ENCODE measurements around the gene PACSIN2. TPM values are rescaled to one million over a fixed set of nuclear protein-coding genes. Genes with fewer than 3 reads are reported as not detected.

The PACSIN2 gene
- total RNA-seq, 1 donor from 2014 or later, result 46.2 TPM

DNA sequence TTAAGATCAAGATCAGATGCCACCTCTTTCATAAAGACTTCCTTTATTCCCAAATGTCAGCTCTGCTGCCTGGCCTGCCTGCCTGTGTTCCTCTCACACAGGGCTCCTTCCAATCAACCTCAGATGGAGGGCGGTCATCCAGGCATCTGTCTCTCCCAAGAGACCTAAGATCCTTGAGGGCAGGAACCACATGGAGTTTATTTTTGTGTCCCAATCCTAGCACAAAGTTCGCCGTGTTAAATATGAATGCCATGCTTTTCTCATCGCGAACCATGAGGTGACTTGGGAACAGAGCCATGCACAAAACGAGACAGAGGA is 85.2 kb downstream of the PACSIN2 start:
- H3K27ac ChIP-seq, result peak overlapping the region; percentile 85
- H3K9me3 ChIP-seq, result no peaks in the 10 kb centered on the region
- no peak for TF ChIP-seq POLR2AphosphoS5 (IDR thresholded peaks at IDR 0.05; ENCODE audit: insufficient read depth in 1 of 2, low read depth in 1 of 2)
- TF ChIP-seq POLR2A (IDR thresholded peaks at IDR 0.05), result no peak
- TF ChIP-seq, protein P1, sequence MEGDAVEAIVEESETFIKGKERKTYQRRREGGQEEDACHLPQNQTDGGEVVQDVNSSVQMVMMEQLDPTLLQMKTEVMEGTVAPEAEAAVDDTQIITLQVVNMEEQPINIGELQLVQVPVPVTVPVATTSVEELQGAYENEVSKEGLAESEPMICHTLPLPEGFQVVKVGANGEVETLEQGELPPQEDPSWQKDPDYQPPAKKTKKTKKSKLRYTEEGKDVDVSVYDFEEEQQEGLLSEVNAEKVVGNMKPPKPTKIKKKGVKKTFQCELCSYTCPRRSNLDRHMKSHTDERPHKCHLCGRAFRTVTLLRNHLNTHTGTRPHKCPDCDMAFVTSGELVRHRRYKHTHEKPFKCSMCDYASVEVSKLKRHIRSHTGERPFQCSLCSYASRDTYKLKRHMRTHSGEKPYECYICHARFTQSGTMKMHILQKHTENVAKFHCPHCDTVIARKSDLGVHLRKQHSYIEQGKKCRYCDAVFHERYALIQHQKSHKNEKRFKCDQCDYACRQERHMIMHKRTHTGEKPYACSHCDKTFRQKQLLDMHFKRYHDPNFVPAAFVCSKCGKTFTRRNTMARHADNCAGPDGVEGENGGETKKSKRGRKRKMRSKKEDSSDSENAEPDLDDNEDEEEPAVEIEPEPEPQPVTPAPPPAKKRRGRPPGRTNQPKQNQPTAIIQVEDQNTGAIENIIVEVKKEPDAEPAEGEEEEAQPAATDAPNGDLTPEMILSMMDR (IDR thresholded peaks at IDR 0.05), result no peak
- H3K4me1 ChIP-seq, result peaks cover 82% of the 10 kb centered on the region
- no peaks in the 10 kb centered on the region for H3K27me3 ChIP-seq
- no peaks in the 10 kb centered on the region for H3K36me3 ChIP-seq
- no peak overlapping the region for H3K4me3 ChIP-seq
- intact Hi-C loops (cut with DNase I), result loop anchor here (10.0 kb wide), 1 partner anchor 65 kb away; no protein-coding TSS in a partner anchor
- no peak for DNase-seq (ENCODE audit: extremely low spot score in 2 of 2)

DNA sequence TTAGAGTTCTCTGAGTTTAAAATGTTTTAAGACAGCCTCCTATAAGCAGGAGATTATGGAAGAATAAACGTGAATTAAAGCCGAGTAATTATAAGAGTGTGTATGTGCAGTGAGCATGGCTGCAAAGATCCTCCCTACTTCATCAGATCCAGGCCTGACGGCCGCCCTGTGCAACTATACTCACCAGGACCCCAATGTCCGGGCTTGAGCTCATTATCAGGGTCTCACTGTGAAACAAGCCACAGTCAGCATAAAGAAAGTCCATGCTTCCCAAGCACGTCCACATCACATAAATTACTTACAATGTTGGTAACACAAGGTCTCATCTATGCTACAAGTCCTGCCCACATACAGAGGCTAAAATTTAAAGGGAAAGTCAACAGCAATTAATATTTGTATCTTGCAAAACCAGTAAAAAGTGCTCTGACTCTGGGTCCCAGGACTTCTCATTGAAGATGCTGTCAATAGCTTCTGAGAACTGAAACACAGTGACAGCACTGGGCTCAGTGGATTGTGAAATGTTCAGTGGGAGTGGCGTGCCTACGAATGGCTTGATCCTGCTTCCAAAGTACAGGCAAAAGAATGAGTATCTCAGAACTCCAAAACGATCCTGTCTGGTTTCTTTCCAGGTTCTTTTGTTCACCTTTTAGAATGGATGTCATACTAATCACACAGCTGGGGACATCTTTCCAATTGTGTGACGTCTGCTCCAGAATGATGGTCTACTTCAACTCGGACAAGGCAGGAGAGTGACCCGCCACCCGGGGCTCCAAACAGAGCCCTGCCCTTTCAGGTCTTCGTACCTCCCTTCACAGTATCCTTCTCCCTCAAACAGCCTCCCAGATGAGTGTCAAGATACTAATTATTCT is 85.7 kb downstream of the PACSIN2 start:
- intact Hi-C loops (cut with DNase I), result no loop called here
- Histone ChIP-seq H3K4me3 (no peak overlapping the region), H3K4me1 (peaks cover 76% of the 10 kb centered on the region), H3K27ac (peak overlapping the region; percentile 85), H3K9me3 (no peaks in the 10 kb centered on the region), H3K36me3 (no peaks in the 10 kb centered on the region), H3K27me3 (no peaks in the 10 kb centered on the region)
- DNase-seq (ENCODE audit: extremely low spot score in 2 of 2), result no peak
- no peak for TF ChIP-seq POLR2A (IDR thresholded peaks at IDR 0.05)
- TF ChIP-seq POLR2AphosphoS5 (IDR thresholded peaks at IDR 0.05; ENCODE audit: insufficient read depth in 1 of 2, low read depth in 1 of 2), result no peak
- TF ChIP-seq, protein P1 (IDR thresholded peaks at IDR 0.05), result no peak

DNA sequence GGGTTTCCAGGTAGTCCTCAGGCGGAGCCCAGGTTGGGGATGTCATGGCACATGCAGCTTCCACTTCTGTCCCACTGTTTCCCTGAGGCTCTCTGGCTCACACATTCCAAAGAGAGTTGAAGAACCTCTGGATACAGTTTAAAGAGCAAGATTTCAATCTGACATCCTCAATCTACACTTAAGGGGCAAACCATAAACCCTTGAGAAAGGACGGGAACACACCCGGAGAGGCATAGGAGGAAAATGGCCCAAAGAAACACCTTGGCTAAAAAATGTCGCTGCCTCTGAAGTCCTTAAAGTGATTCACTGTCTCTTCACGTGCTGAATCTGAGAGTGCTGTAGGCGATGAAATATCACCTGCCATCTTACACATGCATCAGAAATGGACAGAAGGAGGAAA is 87.0 kb downstream of the PACSIN2 start:
- intact Hi-C loops (cut with DNase I), result no loop called here

DNA sequence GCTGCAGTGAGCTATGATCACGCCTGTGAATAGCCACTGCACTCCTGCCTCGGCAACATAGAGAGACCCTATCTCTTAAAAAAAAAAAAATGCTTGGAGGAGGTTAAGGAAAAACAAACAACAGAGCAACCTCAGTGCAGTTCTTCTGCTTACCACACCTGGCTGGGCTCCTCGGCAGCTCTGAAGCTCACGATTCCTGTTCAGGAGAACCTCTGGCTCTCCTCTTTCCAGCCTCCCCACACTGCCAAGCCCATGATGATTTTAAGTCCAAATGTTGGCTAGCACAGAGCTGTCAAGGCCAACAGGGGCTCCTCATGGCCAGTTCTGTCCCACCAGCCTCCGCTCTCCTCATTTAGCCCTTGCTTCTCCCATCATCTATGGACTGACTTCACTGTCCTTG is 88.2 kb downstream of the PACSIN2 start:
- H3K36me3 ChIP-seq, result no peaks in the 10 kb centered on the region
- H3K4me1 ChIP-seq, result peaks cover 66% of the 10 kb centered on the region
- TF ChIP-seq, protein P1 (IDR thresholded peaks at IDR 0.05), result no peak
- TF ChIP-seq POLR2A (IDR thresholded peaks at IDR 0.05), result no peak
- no peak for TF ChIP-seq POLR2AphosphoS5 (IDR thresholded peaks at IDR 0.05; ENCODE audit: insufficient read depth in 1 of 2, low read depth in 1 of 2)
- H3K27me3 ChIP-seq, result no peaks in the 10 kb centered on the region
- H3K4me3 ChIP-seq, result no peak overlapping the region
- no peaks in the 10 kb centered on the region for H3K9me3 ChIP-seq
- no peak for DNase-seq (ENCODE audit: extremely low spot score in 2 of 2)
- no peak overlapping the region for H3K27ac ChIP-seq
- intact Hi-C loops (cut with DNase I), result no loop called here

More for the DNA sequence above, 87.0 kb downstream of the PACSIN2 start:
- Histone ChIP-seq H3K36me3 (no peaks in the 10 kb centered on the region), H3K4me1 (peaks cover 66% of the 10 kb centered on the region), H3K9me3 (no peaks in the 10 kb centered on the region), H3K27me3 (no peaks in the 10 kb centered on the region), H3K27ac (peak overlapping the region; percentile 3), H3K4me3 (no peak overlapping the region)
- DNase-seq (ENCODE audit: extremely low spot score in 2 of 2), result no peak
- TF ChIP-seq POLR2AphosphoS5 (IDR thresholded peaks at IDR 0.05; ENCODE audit: insufficient read depth in 1 of 2, low read depth in 1 of 2) (no peak), POLR2A (IDR thresholded peaks at IDR 0.05) (no peak)
- TF ChIP-seq, protein P1 (IDR thresholded peaks at IDR 0.05), result no peak

DNA sequence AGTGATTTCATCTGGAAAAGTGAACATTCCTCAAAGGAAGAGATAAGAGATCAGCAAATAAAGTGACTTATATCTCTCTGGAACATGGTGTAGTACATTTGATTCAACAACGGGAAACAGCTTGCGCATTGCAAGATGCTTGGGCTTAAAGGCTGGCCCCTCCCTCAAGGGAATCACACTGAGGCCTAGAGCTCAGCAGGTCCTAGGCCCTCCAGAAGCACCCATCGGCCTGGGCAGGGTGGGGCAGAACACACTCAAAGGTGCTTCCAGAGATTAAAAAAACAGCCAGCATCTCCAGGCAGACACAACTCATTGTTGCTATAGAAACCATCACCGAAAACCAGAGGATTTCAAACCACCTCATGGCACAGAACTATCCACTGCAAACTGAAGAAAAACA is 88.8 kb downstream of the PACSIN2 start:
- Histone ChIP-seq H3K9me3 (no peaks in the 10 kb centered on the region), H3K36me3 (no peaks in the 10 kb centered on the region), H3K27me3 (no peaks in the 10 kb centered on the region), H3K27ac (no peak overlapping the region), H3K4me3 (no peak overlapping the region), H3K4me1 (peaks cover 64% of the 10 kb centered on the region)
- no peak for DNase-seq (ENCODE audit: extremely low spot score in 2 of 2)
- TF ChIP-seq, protein P1 (IDR thresholded peaks at IDR 0.05), result no peak
- no peak for TF ChIP-seq POLR2A (IDR thresholded peaks at IDR 0.05)
- TF ChIP-seq POLR2AphosphoS5 (IDR thresholded peaks at IDR 0.05; ENCODE audit: insufficient read depth in 1 of 2, low read depth in 1 of 2), result no peak
- intact Hi-C loops (cut with DNase I), result no loop called here
